Activated naive CD4-positive, alpha-beta T cell treated with anti-CD3 and anti-CD28 coated beads, Interleukin-2, amount 50 U/mL, for 24 hours (primary cell): Measurements from ENCODE around the gene ASGR1.
A peak's percentile ranks its signal among the peaks of the same experiment; 100 is the strongest.
"Not testable (repeated sequence)": the region's sequence is repeated elsewhere in the genome, so short reads cannot be mapped to it uniquely, and the experiment has no call there.

ENCODE experiments used
- H3K27ac Mint-ChIP-seq: one replicate; pipeline ENCODE4 v1.8.0; 2021; ENCODE audit warnings: mild to moderate bottlenecking, mixed read lengths
- H3K27me3 Mint-ChIP-seq: one replicate; pipeline ENCODE4 v1.8.0; 2021; ENCODE audit warnings: mixed read lengths
- H3K36me3 Mint-ChIP-seq: one replicate; pipeline ENCODE4 v1.8.0; 2021; ENCODE audit warnings: mixed read lengths
- H3K4me1 Mint-ChIP-seq: one replicate; pipeline ENCODE4 v1.8.0; 2021; ENCODE audit warnings: mixed read lengths
- H3K4me3 Mint-ChIP-seq: one replicate; pipeline ENCODE4 v1.8.0; 2021; ENCODE audit warnings: mild to moderate bottlenecking, mixed read lengths
- H3K9me3 Mint-ChIP-seq: one replicate; pipeline ENCODE4 v1.8.0; 2021; ENCODE audit warnings: mixed read lengths

The ASGR1 gene

DNA sequence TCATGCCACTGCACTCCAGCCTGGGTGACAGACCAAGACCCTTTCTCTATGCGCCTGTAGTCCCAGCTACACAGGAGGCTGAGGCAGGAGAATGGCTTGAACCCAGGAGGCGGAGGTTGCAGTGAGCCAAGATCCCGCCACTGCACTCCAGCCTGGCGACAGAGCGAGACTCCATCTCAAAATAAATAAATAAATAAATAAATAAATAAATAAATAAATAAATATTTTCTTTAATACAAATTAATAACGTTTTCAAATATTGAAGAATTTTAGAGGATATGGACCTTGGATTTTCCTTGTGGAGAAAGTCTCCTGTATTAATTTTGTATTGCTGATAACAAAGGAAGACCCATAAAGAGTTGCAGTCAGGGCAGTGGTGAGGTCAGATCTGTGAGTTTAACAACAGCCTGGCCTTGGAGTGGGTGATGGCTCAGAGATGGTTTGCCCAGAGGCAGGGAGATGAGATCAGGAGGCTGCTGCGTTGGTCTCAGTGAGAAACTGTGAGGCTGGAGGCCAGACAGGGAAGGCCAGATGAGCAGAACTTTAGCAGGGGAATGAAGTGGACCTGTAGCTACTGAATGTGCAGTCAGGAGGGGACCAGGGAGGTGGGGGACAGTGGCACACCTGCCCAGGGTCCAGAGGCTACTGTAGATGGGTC lies 4.4 kb upstream of the ASGR1 start:
- H3K27me3 Mint-ChIP-seq = no peaks in the 10 kb centered on the region
- no peaks in the 10 kb centered on the region for H3K9me3 Mint-ChIP-seq
- H3K27ac Mint-ChIP-seq = no peak overlapping the region
- H3K4me1 Mint-ChIP-seq = peaks cover 5% of the 10 kb centered on the region
- no peak overlapping the region for H3K4me3 Mint-ChIP-seq
- no peaks in the 10 kb centered on the region for H3K36me3 Mint-ChIP-seq

DNA sequence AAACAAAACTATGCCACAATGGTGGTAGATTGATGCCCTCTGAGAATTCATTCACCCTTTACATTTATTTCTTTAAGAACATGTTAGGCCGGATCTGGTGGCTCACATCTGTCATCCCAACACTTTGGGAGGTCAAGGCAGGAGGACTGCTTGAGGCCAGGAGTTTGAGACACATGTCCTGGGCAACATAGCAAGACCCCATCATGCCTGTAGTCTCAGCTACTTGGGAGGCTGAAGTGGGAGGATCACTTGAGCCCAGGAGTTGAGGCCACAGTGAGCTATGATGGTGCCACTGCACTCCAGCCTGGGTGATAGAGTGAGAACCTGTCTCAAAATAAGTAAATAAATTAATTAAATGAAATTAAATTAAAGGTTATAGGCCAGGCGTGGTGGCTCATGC lies 2.9 kb upstream of the ASGR1 start:
- peaks cover 16% of the 10 kb centered on the region for H3K4me1 Mint-ChIP-seq
- H3K27ac Mint-ChIP-seq, H3K36me3 Mint-ChIP-seq: not testable (repeated sequence)

DNA sequence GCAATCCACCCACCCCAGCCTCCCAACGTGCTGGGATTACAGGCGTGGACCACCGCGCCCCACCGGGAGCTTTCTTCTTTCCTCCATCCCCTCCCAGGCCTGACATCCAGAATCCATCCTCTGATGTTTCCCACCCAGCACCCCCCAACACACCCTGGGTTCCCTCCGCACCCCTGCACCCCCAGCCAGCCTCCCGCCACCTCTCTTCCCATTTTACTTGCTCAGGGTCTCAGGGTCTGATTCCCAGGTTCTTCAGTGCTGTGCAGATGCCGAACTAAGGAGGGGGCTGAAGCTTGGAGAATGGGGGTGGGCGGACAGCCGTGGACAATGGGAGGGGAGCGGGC lies 225 bp downstream of the ASGR1 start:
- H3K27ac Mint-ChIP-seq = no peak overlapping the region
- H3K27me3 Mint-ChIP-seq = no peaks in the 10 kb centered on the region
- H3K36me3 Mint-ChIP-seq = no peaks in the 10 kb centered on the region
- H3K4me1 Mint-ChIP-seq = peaks cover 11% of the 10 kb centered on the region
- no peak overlapping the region for H3K4me3 Mint-ChIP-seq
- no peaks in the 10 kb centered on the region for H3K9me3 Mint-ChIP-seq

More for the DNA sequence above, 2.9 kb upstream of the ASGR1 start:
- not testable (repeated sequence) for H3K4me3 Mint-ChIP-seq, H3K27me3 Mint-ChIP-seq, H3K9me3 Mint-ChIP-seq

DNA sequence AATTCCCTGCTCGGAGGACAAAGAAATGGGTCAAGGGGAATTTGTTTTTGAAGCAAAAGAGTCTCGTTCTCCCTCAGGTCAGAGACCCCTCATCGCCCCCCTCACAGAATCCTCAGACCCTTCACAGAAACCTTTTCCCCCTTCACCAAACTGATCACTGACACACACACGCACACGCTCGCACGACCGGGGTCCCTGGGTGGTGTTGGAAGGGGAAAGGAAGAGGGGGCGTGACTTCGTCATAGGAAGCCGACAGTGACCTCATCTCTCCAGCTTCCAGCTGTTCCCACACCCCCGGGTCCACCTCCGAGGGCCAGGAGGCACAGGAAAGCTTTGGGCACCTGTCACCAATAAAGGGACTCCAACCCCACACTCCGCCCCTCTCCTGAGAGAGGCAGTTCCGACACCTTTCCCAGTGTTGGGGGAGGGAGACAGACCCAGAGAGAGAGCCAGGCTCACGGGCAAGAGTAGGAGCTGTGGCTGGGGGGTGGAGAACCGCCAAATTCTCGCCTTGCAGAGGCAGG lies 1.2 kb downstream of the ASGR1 start:
- Mint-ChIP-seq H3K9me3 (no peaks in the 10 kb centered on the region), H3K4me3 (peak overlapping the region; percentile 68), H3K36me3 (no peaks in the 10 kb centered on the region), H3K27me3 (no peaks in the 10 kb centered on the region), H3K27ac (no peak overlapping the region), H3K4me1 (peaks cover 11% of the 10 kb centered on the region)

DNA sequence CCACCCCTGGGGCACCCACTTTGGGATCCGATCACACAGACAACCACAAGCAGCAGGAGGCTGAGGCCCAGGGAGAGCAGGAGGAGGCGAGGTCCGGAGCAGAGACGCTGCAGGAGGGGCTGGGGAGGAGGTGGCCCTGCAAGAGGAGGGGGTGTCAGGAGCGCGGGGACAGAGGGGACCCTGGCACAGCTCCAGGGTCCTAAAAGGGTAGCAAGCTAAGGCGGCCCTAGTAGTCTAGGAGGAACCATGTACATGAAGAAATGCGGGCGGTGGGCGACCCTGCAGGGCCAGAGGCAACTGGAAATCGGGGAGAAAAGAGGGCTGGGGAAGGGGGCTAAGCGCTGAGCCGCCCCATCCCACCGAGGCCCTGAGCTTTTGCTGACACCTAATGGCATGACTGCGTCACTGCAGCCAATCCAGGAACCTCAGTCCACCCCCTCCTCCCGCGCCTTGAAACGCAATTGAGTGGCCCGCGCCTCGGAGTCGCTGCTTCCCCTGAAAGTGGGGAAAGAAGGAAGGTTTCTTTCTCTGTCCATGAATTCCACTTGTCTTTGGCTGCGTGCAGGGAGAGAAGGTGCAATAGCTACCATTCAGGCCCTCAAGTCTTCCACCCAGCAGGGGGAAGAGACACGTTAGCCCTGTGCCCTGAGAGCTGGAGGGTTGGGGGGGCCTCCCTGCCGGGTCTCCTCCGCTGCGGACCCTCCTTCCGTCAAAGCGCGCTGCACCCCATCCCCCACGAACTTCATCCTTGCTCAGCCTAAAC lies 1.8 kb downstream of the ASGR1 start:
- Mint-ChIP-seq H3K36me3 (no peaks in the 10 kb centered on the region), H3K27me3 (no peaks in the 10 kb centered on the region), H3K4me3 (peak overlapping the region; percentile 68), H3K27ac (no peak overlapping the region), H3K4me1 (peaks cover 11% of the 10 kb centered on the region), H3K9me3 (no peaks in the 10 kb centered on the region)

DNA sequence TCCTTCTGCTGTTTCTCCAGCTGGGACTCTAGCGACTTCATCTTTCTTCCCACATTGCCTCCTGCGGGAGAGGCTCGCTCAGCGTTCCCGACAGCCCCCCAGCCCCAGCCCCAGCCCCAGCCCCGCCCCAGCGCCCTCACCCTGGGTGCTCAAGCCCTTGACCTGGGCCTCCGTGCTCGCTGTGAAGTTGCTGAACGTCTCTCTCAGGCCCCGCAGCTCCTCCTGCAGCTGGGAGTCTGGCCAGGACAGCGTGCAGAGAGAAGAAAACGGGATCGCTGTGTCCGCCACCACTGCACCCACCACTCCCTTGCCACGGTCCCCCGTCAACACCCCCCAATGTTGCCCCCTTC lies 2.4 kb downstream of the ASGR1 start:
- no peak overlapping the region for H3K27ac Mint-ChIP-seq
- H3K9me3 Mint-ChIP-seq = no peaks in the 10 kb centered on the region
- H3K36me3 Mint-ChIP-seq = no peaks in the 10 kb centered on the region
- H3K27me3 Mint-ChIP-seq = no peaks in the 10 kb centered on the region
- H3K4me1 Mint-ChIP-seq = peaks cover 11% of the 10 kb centered on the region
- H3K4me3 Mint-ChIP-seq = no peak overlapping the region

DNA sequence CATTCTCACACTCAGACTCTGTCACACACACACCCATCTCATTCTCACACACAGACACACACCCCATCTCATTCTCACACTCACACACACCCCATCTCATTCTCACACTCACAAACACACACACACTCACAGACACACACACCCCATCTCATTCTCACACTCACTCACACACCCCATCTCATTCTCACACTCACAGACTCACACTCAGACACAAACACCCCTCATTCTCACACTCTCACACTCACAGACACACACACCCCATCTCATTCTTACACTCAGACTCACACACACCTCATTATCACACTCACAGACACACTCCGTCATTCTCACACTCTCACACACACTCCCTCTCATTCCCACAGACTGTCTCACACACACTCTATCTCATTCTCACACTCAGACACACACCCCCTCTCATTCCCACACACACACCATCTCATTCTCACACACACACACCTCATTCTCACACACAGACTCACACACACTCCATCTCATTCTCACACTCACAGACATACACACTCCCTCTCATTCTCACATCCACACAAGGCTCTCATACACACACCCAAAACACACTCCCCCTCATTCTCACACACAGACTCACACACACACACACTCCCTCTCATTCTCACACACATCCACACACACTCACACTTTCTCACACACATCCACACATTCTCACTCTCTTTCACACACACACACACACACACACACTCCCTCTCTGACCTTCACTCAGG lies 2.9 kb downstream of the ASGR1 start:
- H3K4me1 Mint-ChIP-seq = peaks cover 11% of the 10 kb centered on the region
- H3K27ac Mint-ChIP-seq = no peak overlapping the region
- H3K4me3 Mint-ChIP-seq = no peak overlapping the region
- no peaks in the 10 kb centered on the region for H3K27me3 Mint-ChIP-seq
- no peaks in the 10 kb centered on the region for H3K36me3 Mint-ChIP-seq
- no peaks in the 10 kb centered on the region for H3K9me3 Mint-ChIP-seq

DNA sequence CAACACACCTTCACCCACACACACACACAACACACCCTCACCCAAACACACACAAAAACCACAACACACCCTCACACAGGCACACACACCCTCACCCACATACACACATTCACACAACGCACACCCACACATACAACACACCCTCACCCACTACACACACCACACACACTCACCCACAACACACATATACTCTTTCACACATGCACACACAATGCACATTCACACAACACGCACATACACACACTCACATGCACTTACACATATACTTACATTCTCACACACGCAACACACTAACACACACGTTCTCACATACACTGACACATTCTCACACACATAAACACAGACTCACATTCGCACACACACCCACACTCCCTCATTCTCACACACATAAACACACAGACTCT lies 3.8 kb downstream of the ASGR1 start:
- H3K36me3 Mint-ChIP-seq = no peaks in the 10 kb centered on the region
- no peak overlapping the region for H3K4me3 Mint-ChIP-seq
- no peak overlapping the region for H3K27ac Mint-ChIP-seq
- H3K27me3 Mint-ChIP-seq = no peaks in the 10 kb centered on the region
- H3K4me1 Mint-ChIP-seq = peaks cover 11% of the 10 kb centered on the region
- H3K9me3 Mint-ChIP-seq = no peaks in the 10 kb centered on the region

DNA sequence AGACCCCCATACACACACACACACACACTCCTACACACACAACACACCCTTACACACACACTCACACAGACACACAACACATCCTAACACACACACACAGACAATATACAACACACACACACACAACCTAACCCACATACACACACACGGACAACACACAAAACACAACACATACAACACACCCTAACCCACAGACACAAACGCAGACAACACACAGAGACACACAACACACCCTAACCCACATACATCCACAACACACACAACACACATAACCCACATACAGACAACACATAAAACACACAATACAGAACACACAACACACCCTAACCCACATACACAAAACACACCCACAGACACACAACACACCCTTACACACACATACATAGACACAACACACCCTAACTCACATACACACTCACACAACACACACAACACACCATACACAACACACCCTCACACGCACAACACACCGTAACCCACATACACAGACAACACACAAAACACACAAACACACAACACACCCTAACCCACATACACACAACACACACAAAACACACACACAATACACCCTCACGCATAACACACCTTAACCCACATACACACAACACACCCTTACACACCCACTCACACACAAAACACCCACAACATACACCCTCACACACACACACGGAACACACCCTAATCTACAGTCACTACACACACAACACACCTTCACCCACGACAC lies 4.4 kb downstream of the ASGR1 start:
- Mint-ChIP-seq H3K36me3 (no peaks in the 10 kb centered on the region), H3K4me3 (no peak overlapping the region), H3K9me3 (no peaks in the 10 kb centered on the region), H3K27me3 (no peaks in the 10 kb centered on the region), H3K27ac (no peak overlapping the region), H3K4me1 (peaks cover 11% of the 10 kb centered on the region)

DNA sequence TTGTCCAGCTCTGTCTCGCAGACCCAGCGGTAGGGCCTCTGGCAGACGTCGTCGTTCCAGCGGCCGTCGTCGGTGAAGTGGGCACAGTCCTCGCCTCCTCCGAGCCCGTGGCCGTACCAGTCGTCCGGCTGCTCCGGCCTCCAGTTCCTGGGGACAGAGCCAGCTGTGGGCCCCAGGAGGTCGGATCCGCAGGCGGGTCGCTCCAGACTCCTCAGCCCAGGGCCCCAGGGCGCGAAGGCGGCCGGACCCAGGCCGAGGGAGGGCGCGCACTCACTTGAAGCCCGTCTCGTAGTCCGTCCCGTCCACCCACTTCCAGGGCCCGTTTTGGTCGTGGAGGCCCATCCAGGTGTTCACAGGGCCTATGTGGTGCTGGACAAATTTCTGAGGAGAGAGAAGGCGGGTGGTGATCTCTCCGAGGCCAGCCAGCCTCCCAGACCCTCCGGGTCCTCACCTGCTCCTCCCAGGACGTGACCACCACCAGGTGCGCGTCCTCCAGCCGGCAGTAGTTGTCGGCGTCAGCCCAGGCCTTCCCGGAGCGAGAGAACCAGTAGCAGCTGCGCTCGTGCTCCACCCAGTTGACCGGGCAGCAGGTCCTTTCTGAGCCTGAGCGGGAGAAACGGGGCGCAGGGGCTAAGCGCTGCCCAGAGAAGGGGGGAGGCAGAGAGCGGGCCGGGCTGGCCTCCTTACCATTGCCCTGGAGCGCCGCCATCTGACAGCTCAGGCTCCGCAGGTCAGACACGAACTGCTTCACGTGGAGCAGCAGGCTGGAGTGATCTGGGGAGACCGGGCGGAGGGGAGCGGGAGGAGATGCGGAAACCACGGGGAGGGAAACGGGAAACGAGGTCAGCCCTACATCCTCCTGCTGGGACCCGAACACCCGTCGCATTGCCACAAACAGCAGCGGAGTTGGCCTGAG lies 5.2 kb downstream of the ASGR1 start:
- no peak overlapping the region for H3K27ac Mint-ChIP-seq
- H3K36me3 Mint-ChIP-seq = no peaks in the 10 kb centered on the region
- H3K27me3 Mint-ChIP-seq = no peaks in the 10 kb centered on the region
- H3K9me3 Mint-ChIP-seq = no peaks in the 10 kb centered on the region
- H3K4me1 Mint-ChIP-seq = peaks cover 11% of the 10 kb centered on the region
- peak overlapping the region; percentile 23 for H3K4me3 Mint-ChIP-seq

DNA sequence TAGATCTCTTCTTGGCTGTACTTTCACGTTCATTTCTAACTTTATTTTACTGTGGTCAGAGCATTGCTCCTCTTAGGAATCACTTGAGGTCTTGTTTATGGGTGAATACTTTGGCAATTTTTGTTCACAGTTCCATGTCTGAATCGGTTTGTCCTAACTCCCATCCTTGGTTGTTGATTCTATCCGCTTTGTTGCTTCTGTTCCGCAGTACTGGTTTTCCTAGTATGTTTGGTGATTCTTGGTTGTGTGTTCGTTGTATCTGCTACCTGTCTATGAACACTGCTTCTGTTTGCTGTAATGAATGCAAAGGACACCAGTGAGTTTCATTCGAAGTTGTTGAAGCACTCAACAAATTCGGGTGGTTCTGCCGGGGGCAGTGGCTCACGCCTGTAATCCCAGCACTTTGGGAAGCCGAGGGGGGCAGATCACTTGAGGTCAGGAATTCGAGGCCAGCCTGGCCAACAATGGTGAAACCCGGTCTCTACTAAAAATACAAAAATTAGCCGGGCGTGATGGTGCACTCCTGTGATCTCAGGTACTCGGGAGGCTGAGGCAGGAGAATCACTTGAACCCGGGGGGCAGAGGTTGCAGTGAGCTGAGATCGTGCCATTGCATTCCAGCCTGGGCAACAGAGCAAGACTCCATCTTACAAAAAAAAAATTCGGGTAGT lies 6.5 kb downstream of the ASGR1 start:
- not testable (repeated sequence) for H3K36me3 Mint-ChIP-seq, H3K4me1 Mint-ChIP-seq, H3K27ac Mint-ChIP-seq, H3K4me3 Mint-ChIP-seq, H3K27me3 Mint-ChIP-seq, H3K9me3 Mint-ChIP-seq

DNA sequence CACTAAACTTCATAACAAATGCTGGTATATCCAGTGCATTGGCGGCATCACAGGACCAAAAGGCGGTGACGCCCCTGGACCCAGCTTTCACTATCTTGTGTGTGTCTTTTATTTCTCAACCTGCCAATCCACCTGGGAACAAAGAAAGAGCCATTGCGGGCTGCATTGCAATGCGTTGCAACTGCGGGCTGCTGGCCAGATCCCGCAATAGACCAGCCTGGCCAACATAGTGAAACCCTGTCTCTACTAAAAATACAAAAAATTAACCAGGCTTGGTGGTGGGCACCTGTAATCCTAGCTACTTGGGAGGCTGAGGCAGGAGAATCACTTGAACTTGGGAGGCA lies 9.6 kb downstream of the ASGR1 start:
- not testable (repeated sequence) for H3K4me1 Mint-ChIP-seq, H3K9me3 Mint-ChIP-seq, H3K36me3 Mint-ChIP-seq, H3K27me3 Mint-ChIP-seq, H3K27ac Mint-ChIP-seq, H3K4me3 Mint-ChIP-seq

DNA sequence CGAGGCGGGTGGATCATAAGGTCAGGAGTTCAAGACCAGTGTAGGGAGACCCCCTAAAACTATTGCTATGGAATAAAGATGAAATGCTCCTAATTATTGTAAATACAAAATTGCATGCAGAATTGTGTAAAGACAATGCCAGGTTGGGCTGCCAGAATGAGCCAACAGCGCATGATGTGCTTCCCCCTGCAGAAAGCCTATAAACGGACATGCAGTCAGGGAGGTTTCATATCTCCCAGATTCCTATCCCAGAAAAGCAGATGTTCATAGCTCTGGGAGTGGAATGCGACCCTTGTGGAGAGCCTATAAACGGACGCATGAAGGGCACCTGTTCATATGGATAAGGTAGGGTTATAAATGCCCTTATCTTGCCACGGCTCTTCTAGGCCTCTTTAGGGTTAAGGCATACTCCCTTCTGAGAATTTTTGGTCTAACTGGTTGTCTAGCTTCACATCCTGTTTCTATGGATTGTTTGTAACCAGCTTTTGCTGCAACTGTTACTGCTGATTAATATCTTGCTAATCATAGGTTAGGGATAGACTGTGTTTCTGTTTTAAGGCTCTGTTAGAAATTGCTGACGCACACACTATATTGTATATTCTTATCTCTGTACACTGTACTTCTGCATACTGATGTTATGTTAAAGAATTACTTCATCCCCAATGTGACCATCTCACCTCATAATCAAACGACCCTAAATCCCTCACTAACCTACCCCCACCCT lies 10.2 kb downstream of the ASGR1 start:
- not testable (repeated sequence) for H3K36me3 Mint-ChIP-seq, H3K4me3 Mint-ChIP-seq, H3K4me1 Mint-ChIP-seq

DNA sequence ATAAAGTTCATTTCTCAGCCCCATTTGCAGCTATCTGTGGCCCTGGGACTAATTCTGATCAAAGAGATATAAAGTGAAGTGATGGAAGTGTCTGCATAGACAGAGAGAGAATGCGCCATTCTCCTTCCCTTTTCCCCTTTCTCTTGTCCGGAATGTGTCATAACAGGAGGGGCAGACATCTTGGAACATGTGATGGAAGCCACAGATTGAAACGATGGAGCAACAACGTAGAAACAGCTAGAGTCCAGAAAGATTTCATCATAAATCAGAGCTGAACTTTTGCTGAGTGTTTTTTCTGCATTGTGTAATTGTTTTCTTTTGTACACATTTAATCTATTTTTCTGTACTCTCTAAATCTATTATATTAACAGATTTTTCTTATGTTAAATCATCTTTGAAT lies 11.3 kb downstream of the ASGR1 start:
- H3K4me3 Mint-ChIP-seq = no peak overlapping the region

More for the DNA sequence above, 10.2 kb downstream of the ASGR1 start:
- not testable (repeated sequence) for H3K9me3 Mint-ChIP-seq, H3K27me3 Mint-ChIP-seq, H3K27ac Mint-ChIP-seq

More for the DNA sequence above, 11.3 kb downstream of the ASGR1 start:
- Mint-ChIP-seq H3K27me3 (no peaks in the 10 kb centered on the region), H3K27ac (no peak overlapping the region), H3K9me3 (no peaks in the 10 kb centered on the region), H3K36me3 (no peaks in the 10 kb centered on the region), H3K4me1 (no peaks in the 10 kb centered on the region)
